GM18517 (cell line): Measurements from ENCODE around the gene UGT1A8.
"Not testable (repeated sequence)": the region's sequence is repeated elsewhere in the genome, so short reads cannot be mapped to it uniquely, and the experiment has no call there.

Experiments used
- ATAC-seq: cut with Tn5 transposase; IDR thresholded peaks from one replicate; pipeline ENCODE4 v1.9.1; 2021; ENCODE audit warnings: mild to moderate bottlenecking, moderate library complexity; ENCODE audit not compliant: unreplicated experiment

The UGT1A8 gene

GRCh38 chr2:233617476-233617875 lies at the start of gene UGT1A8:
TSS of gene UGT1A8 (plus strand) at chr2:233617633. CDS start at chr2:233617708, 75 bp downstream.
- ATAC-seq = not testable (repeated sequence)

- ATAC-seq = no peak
Observed at GRCh38 chr2:233571001-233571400, 46.4 kb upstream of the UGT1A8 start.

GRCh38 chr2:233571462-233571861 lies 46.0 kb upstream of the UGT1A8 start:
- no peak for ATAC-seq

- ATAC-seq = no peak
Observed at GRCh38 chr2:233572468-233572867, 45.0 kb upstream of the UGT1A8 start.

- ATAC-seq = not testable (repeated sequence)
Observed at GRCh38 chr2:233577341-233577740, 40.1 kb upstream of the UGT1A8 start.

GRCh38 chr2:233583217-233583965 lies 34.0 kb upstream of the UGT1A8 start:
- ATAC-seq = not testable (repeated sequence)

GRCh38 chr2:233584210-233584609 lies 33.2 kb upstream of the UGT1A8 start:
- no peak for ATAC-seq

- no peak for ATAC-seq
Observed at GRCh38 chr2:233588400-233588799, 29.0 kb upstream of the UGT1A8 start.

GRCh38 chr2:233592706-233593105 lies 24.7 kb upstream of the UGT1A8 start:
- not testable (repeated sequence) for ATAC-seq

- no peak for ATAC-seq
Observed at GRCh38 chr2:233593201-233593600, 24.2 kb upstream of the UGT1A8 start.

- ATAC-seq = no peak
Observed at GRCh38 chr2:233597522-233597921, 19.9 kb upstream of the UGT1A8 start.

GRCh38 chr2:233598952-233599351 lies 18.5 kb upstream of the UGT1A8 start:
- no peak for ATAC-seq

GRCh38 chr2:233600386-233600785 lies 17.0 kb upstream of the UGT1A8 start:
- no peak for ATAC-seq

- ATAC-seq = no peak
Observed at GRCh38 chr2:233602076-233602475, 15.4 kb upstream of the UGT1A8 start.

GRCh38 chr2:233603520-233603919 lies 13.9 kb upstream of the UGT1A8 start:
- ATAC-seq = no peak

GRCh38 chr2:233604826-233605225 lies 12.6 kb upstream of the UGT1A8 start:
- no peak for ATAC-seq

GRCh38 chr2:233605680-233606079 lies 11.8 kb upstream of the UGT1A8 start:
- ATAC-seq = no peak

GRCh38 chr2:233611284-233611683 lies 6.1 kb upstream of the UGT1A8 start:
- no peak for ATAC-seq

GRCh38 chr2:233620204-233620603 lies 2.8 kb downstream of the UGT1A8 start:
- no peak for ATAC-seq

GRCh38 chr2:233621863-233622262 lies 4.4 kb downstream of the UGT1A8 start:
- not testable (repeated sequence) for ATAC-seq

GRCh38 chr2:233627331-233628025 lies 10.0 kb downstream of the UGT1A8 start:
- ATAC-seq = no peak

- not testable (repeated sequence) for ATAC-seq
Observed at GRCh38 chr2:233636306-233636705, 18.9 kb downstream of the UGT1A8 start, which contains the start of gene UGT1A10. TSS of gene UGT1A10 (plus strand) at chr2:233636448. CDS start at chr2:233636523, 75 bp downstream.
